Urinary bladder (tissue), 4 donors: ENCODE data around the gene ZNF143. TPM values are rescaled to one million over a fixed set of nuclear protein-coding genes. Genes with fewer than 3 reads are reported as not detected.
A peak's percentile ranks its signal among the peaks of the same experiment; 100 is the strongest.
"Not testable (repeated sequence)": the region's sequence is repeated elsewhere in the genome, so short reads cannot be mapped to it uniquely, and the experiment has no call there.

Source experiments
- DNase-seq: peaks from one replicate; pipeline ENCODE4 v3.0.0-alpha.2; 2015; ENCODE audit errors: extremely low spot score
- H3K27ac ChIP-seq: one replicate; pipeline ENCODE4 v1.5.1; 2013; ENCODE audit warnings: low read depth, mild to moderate bottlenecking, moderate library complexity
- H3K36me3 ChIP-seq: one replicate; pipeline ENCODE4 v1.6.1; 2013; ENCODE audit warnings: mild to moderate bottlenecking, moderate library complexity; ENCODE audit not compliant: insufficient read depth
- H3K4me1 ChIP-seq: one replicate; pipeline ENCODE4 v1.6.1; 2013; ENCODE audit warnings: mild to moderate bottlenecking, moderate library complexity; ENCODE audit not compliant: insufficient read depth
- H3K4me3 ChIP-seq: one replicate; pipeline ENCODE4 v1.5.1; 2013; ENCODE audit warnings: low read depth, low read length
- WGBS: extraction: QIAGEN DNeasy Blood & Tissue Kit; methylation state at CpG from one replicate; pipeline ENCODE4 v1.1.7; 2013; 5-methylcytosine and 5-hydroxymethylcytosine counted together
- polyA plus RNA-seq: library from polyadenylated mRNA; stranded (reverse); fragments of 200-250 nt; gene quantifications from one replicate; pipeline ENCODE4 v1.2.3, GENCODE V29; 2013
- total RNA-seq: library from RNA; depleted of rRNA; stranded (reverse); fragments of >200 nt; gene quantifications from one replicate; pipeline ENCODE4 v1.2.3, GENCODE V29; 2014
- donor health status: healthy with polysubstance abuse.
- donor health status: healthy.

The ZNF143 gene
- 28.8 TPM for total RNA-seq
- polyA plus RNA-seq, result 23.4 TPM

DNA sequence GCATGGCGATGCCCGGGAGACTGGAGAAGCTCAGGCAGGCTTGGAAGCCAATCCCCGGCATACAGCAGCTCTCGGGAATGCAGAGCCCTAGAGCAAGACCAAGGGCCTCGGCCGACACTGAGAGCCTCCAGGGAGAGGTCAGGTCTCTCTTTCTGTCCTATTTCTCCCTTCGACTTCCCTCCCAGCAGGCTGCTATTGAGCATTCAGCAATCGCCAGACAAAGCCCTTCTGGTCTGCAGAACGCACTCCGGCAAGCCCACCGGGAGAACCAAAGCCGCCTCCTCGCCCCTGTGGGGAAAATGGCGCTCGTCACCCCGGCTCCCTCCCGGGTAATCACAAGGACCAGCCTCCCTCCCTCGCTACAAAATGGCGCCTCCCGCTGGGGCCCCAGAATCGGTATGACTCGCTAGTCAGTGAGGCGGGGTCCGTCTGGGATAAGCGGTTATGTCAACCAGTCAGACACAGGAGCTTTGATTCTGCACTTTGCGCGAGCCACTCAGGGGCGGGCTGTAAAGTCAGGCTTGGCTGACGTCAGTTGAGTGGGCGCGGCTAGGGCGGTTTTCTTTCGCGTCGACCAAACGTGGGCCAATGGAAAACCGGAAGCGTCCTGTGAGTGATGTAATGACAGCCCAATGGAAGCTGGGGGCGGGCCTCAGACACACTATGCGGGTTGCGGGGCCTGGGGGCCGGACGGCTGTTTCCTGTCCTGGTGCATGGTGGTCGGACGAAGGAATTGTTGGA is at the start of gene ZNF143:
ZNF143 (plus strand) TSS at position 691 of the 741 bp plus-strand sequence. CDS start 10,297 bp downstream, outside the sequence.
- Histone ChIP-seq H3K36me3 (no peaks in the 10 kb centered on the region), H3K27ac (peak within 1 kb of the TSS; percentile 99), H3K4me1 (no peaks in the 10 kb centered on the region), H3K4me3 (peak within 1 kb of the TSS; percentile 79)
- peak; percentile 100 for DNase-seq
- under 1% methylated on average over 45 of the region's 45 CpGs for WGBS

DNA sequence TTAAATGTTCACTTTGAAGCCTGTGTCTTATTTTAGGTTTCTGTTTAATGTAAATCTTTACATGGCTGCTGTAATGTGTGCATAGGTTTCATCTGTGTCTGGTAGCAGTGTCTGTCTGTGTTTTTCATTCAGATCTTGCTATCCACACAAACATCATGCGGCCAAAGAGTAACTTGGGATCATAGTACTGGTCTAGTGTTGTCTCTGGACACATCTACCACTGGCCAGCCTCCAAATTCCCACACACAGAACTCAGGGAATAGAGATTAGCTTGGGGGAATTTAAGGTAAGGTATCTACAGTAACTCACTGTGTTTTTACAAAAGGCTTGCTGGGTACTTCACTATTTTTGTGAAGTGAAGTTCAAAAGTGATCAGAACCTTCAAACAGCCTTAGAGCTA is 32.1 kb upstream of the ZNF143 start:
- H3K4me1 ChIP-seq, result no peaks in the 10 kb centered on the region
- peaks cover 4% of the 10 kb centered on the region for H3K36me3 ChIP-seq
- no peak for DNase-seq
- H3K4me3 ChIP-seq, result no peak overlapping the region
- WGBS, result 76% methylated on average over 1 of the region's 1 CpG
- H3K27ac ChIP-seq, result no peak overlapping the region

DNA sequence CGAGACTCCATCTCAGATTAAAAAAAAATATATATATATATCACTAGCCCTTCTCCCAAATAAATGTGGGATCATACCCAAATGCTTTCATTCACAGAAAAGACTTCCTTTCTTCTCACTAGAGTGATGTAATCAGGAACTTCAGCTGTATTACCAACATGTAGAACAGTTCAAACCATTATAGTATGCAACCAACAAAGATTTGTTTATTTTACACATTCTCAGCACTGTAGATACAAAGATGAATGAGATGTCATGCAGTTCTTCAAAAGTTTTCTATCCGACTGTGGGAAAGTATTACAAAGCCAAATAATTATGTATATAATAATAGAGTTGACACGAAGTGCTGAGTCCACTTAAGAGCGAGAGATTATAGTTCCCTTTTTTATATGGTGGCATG is 22.2 kb upstream of the ZNF143 start:
- no peak for DNase-seq
- H3K4me1 ChIP-seq, result no peaks in the 10 kb centered on the region
- WGBS, result 80% methylated on average over 4 of the region's 4 CpGs

DNA sequence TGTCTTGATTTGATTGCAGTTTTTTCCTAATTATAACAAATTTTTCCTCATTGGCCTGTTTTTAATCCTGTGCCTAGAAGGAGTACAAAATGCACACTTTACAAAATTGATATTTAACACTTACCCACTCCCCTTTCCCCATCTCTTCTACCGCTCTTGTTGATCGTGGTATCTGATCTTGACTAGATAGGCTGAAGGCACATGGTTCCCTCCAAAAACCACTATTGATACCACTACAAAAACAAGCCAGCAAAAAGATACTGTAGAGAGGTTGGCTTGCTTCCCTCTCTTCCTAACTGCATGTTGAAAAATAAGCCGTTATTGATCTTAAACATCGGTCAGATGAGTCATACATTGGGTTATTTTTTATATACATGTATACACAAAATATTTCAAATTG is 14.6 kb upstream of the ZNF143 start:
- H3K36me3 ChIP-seq, result peaks cover 3% of the 10 kb centered on the region
- 82% methylated on average over 4 of the region's 4 CpGs for WGBS
- DNase-seq, result no peak
- no peak overlapping the region for H3K4me3 ChIP-seq
- H3K4me1 ChIP-seq, result no peaks in the 10 kb centered on the region
- H3K27ac ChIP-seq, result no peak overlapping the region

More for the DNA sequence above, 22.2 kb upstream of the ZNF143 start:
- Histone ChIP-seq H3K4me3 (no peak overlapping the region), H3K36me3 (peaks cover 7% of the 10 kb centered on the region), H3K27ac (no peak overlapping the region)

DNA sequence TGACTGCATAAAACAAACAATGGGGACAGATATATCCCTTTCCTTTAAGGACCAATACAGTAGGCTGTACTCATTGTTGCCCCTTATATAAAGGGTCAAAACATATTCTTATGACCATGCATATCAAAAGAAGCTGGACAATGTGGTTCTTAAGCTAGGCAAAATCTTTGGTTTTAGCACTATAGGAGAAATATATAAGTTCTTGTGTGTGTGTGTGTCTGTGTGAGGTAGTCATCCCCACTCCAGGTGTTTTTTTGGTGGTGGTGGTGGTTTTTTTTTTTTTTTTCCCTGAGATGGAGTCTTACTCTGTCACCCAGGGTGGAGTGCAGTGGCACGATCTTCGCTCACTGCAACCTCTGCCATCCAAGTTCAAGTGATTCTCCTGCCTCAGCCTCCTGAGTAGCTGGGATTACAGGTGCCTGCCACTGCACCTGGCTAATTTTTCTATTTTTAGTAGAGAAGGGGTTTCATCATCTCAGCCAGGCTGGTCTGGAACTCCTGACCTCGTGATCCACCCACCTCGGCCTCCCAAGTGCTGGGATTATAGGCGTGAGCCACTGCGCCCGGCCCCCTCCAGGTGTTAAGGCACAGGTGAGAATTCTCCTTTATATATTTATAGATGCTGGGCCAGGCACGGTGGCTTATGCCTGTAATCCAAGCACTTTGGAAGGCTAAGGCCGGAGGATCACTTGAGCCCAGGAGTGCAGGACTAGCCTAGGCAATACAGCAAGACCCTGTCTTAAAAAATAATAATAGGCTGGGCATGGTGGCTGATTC is 12.0 kb upstream of the ZNF143 start:
- Histone ChIP-seq H3K4me1 (no peaks in the 10 kb centered on the region), H3K36me3 (peaks cover under 1% of the 10 kb centered on the region), H3K4me3 (no peak overlapping the region), H3K27ac (no peak overlapping the region)
- DNase-seq, result no peak
- 94% methylated on average over 9 of the region's 9 CpGs for WGBS

DNA sequence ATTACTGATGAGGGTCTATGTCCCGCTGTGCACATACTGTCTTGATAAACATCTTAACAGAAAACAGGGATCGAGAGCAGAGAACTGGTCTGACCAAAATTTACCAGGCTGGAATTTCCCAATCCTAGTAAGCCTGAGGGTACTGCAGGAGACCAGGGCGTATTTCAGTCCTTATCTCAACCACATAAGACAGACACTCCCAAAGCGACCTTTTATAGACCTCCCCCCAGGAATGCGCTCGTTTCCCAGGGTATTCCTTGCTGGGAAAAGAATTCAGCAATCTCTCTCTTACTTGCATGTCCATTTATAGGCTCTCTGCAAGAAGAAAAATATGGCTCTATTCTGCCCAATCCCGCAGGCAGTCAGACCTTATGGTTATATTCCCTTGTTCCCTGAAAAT is 8.8 kb upstream of the ZNF143 start:
- not testable (repeated sequence) for H3K4me3 ChIP-seq, H3K27ac ChIP-seq, H3K4me1 ChIP-seq, DNase-seq, H3K36me3 ChIP-seq
- WGBS, result 73% methylated on average over 7 of the region's 7 CpGs

DNA sequence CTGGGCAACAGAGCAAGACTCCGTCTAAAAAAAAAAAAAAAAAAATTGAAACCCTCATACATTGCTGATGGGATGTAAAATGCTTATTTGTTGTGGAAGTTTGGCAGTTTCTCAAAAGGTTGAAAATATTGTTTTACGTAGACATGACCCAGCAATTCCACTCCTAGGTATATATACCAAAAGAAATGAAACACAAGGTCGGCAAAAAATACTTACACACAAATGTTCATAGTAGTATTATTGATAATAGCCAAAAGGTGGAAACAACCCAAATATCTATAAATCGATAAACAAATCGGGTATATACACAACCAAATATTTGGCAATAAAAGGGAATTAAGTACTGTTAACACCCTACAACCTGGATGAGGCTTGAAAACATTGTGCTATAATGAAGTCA is 5.1 kb upstream of the ZNF143 start:
- no peak for DNase-seq
- H3K27ac ChIP-seq, result no peak overlapping the region
- no peak overlapping the region for H3K4me3 ChIP-seq
- H3K36me3 ChIP-seq, result no peaks in the 10 kb centered on the region
- whole genome bisulfite sequencing, result 94% methylated on average over 5 of the region's 5 CpGs
- no peaks in the 10 kb centered on the region for H3K4me1 ChIP-seq

DNA sequence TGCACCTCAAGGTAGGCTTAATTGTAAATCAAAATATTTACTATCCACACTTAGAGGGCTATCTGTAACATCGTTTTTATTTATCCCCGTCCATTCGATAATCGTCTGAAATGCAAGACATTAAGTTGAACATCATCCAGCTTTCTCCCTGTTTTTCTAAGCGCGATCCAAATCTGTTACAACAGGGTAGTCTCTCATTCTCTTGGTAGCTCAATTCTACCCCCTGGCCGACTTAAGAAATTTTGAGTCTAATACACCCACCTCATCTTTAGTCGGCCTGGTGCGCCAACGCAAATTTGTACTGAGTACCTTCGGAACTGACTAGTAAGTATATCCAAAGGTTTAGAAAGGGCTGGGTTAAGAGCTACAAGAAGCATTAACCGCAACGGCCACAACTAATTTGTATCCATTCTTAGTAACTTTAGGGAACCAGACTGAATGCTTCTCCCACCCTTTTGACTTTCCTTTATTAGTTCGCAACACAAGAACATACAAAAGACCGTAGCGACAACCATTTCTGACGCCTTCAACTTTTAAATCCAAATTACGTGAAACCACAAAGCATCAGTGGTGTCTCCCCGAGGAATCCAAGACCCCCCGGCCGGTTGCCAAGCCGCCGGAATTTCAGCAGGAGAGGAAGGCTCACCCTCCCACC is 1.0 kb upstream of the ZNF143 start:
- Histone ChIP-seq H3K4me3 (peak overlapping the region; percentile 79), H3K4me1 (no peaks in the 10 kb centered on the region), H3K36me3 (no peaks in the 10 kb centered on the region), H3K27ac (peak overlapping the region; percentile 99)
- DNase-seq, result peak; percentile 40
- 1% methylated on average over 23 of the region's 23 CpGs for WGBS

DNA sequence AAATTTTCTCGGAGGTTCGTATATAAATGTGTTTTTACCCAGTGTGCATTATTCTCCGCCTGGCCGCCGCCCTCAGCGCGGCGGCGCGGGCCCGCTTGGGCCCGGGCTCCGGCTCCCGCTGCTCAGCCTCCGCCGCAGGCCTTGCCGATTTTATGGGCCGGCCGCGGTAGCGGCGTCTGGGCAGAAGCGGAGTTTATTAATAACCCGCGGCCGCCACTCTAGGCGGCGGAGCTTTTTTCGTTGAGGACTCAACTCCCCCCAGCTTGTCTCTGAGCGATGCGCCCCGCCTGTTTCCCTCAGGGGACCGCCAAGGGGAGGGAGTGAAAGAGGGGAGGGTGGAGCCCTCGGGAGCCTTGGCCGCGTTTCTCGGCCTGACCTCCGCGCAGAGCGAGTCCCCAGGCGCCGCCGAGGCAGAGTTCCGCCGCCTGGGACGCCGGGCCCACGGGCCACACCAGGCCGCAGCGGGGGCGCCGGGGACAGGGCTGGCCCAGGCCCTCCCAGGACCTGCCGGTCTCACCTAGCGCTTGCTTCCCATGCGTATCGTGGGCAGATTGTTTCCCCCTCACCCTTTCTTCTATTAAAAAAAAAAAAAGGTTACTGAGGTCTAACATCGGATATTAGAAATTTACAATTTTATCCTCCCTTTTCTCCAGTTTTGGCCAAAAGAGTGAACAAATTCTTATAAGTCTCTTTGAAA is 399 bp downstream of the ZNF143 start:
- H3K36me3 ChIP-seq, result no peaks in the 10 kb centered on the region
- under 1% methylated on average over 57 of the region's 57 CpGs for WGBS
- H3K4me1 ChIP-seq, result no peaks in the 10 kb centered on the region
- H3K27ac ChIP-seq, result peak overlapping the region; percentile 98
- peak; percentile 77 for DNase-seq
- peak overlapping the region; percentile 71 for H3K4me3 ChIP-seq

DNA sequence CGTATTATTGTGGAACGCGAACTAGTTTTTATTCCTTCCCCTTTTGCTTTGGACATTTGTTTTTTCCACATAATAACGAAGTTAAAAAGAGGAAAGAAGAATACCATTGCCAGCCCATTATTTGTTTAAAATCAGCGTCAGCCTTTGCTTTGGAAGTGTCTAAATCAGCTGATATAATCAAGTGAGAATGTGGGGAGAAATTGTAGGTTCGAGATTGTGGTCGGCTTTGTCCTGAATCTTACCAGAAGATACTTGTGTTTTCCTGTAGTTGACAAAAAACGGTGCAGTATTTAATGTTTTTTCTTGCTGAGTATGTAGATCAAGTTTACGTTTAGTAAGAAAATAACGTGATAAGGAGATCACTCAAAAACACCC is 935 bp downstream of the ZNF143 start:
- H3K4me3 ChIP-seq, result peak overlapping the region; percentile 71
- H3K27ac ChIP-seq, result peak overlapping the region; percentile 98
- 2% methylated on average over 10 of the region's 10 CpGs for WGBS
- no peaks in the 10 kb centered on the region for H3K4me1 ChIP-seq
- H3K36me3 ChIP-seq, result no peaks in the 10 kb centered on the region
- no peak for DNase-seq

DNA sequence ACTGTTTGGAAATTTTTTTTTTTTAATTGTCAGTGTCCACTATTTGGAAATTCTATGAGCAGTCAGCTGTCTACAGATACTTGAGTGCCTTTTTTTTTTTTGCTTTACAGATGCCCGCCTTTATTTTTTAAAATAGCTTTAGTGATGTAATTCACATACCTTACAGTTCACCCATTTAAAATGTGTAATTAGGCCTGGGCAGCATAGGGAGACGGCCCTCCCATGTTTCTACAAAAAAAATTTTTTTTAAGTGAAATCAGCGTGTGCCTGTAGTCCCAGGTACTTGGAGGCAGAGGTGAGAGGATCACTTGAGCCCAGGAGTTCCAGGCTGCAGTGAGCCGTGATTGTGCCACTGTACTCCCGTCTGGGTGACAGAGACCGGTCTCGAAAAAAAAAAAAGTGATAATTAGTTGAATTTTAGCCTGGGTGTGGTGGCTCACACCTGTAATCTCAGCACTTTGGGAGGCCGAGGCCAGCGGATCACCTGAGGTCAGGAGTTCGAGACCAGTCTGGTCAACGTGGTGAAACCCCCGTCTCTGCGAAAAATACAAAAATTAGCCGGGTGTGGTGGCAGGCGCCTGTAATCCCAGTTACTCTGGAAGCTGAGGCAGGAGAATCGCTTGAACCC is 1.5 kb downstream of the ZNF143 start:
- Histone ChIP-seq H3K4me1 (no peaks in the 10 kb centered on the region), H3K27ac (peak overlapping the region; percentile 98), H3K36me3 (peaks cover 2% of the 10 kb centered on the region), H3K4me3 (no peak overlapping the region)
- 81% methylated on average over 16 of the region's 16 CpGs for WGBS
- no peak for DNase-seq

DNA sequence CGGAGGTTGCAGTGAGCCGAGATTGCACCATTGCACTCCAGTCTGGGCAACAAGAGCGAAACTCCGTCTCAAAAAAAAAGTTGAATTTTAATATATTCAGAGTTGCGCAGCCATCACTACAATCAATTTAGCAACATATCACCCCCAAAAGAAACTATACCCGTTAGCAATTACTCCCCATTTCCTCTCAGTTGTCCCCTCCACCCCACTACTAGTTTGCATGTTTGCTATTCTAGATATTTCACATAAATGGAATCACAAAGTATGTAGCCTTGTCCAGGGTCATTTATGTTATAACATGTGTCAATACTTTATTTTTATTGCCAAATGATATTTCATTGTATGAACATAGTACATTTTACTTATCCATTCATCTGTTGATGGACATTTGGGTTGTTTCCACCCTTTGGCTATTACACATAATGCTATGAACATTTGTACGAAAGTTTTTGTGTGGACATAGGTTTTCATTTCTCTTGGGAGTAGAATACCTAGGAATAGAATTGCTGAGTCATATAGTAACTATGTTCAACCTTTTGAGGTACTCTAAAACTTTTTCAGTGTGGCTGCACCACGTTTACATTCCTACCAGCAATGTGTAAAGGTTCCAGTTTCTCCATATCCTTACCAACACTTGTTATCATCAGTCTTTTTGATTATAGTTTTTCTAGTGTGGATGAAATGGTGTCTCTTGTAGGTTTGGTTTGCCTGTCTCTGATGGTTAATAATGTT is 2.2 kb downstream of the ZNF143 start:
- DNase-seq, result no peak
- Histone ChIP-seq H3K4me1 (no peaks in the 10 kb centered on the region), H3K4me3 (no peak overlapping the region), H3K36me3 (peaks cover 2% of the 10 kb centered on the region), H3K27ac (no peak overlapping the region)
- WGBS, result 93% methylated on average over 8 of the region's 8 CpGs
